GM12872 (cell line): Measurements from ENCODE around the gene TNIP1.

Experiments used
- TF ChIP-seq, protein P1 (sequence below): IDR thresholded peaks from 3 replicates; pipeline ENCODE4 v1.5.1; 2011; ENCODE audit warnings: low read depth, mild to moderate bottlenecking, low read length, moderate library complexity; ENCODE audit not compliant: insufficient read depth

Gene TNIP1

DNA sequence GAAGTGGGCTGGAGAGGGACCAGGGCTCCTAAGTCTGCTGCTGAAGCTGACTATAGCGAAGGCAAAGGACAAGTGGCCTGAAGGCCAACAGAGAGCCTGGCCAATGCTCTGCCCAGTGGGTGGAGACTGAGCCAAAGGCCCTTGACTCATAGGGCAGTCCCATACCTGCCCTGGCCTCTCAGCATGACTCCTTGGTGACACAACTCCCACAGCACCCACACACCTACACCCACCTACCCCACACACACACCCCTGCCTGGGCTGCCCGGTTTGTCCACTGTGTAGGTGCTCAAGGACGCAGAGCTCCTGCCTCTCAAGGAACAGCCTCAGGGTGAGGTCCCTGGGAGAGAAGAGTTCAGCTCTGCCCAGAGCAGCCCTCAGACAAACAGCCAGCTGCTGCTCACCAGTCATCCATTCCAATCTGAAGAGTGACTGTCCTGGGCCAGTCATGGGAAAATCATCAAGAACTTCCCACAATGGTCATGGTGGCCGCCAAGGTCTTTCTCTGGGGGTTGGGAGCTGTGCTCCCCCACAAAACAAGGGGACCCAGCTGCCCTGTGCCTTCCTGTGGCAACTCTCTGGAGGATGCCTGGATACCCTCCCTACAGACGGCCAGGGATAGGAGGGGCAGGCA is 5.0 kb downstream of the TNIP1 start:
- TF ChIP-seq, protein P1, sequence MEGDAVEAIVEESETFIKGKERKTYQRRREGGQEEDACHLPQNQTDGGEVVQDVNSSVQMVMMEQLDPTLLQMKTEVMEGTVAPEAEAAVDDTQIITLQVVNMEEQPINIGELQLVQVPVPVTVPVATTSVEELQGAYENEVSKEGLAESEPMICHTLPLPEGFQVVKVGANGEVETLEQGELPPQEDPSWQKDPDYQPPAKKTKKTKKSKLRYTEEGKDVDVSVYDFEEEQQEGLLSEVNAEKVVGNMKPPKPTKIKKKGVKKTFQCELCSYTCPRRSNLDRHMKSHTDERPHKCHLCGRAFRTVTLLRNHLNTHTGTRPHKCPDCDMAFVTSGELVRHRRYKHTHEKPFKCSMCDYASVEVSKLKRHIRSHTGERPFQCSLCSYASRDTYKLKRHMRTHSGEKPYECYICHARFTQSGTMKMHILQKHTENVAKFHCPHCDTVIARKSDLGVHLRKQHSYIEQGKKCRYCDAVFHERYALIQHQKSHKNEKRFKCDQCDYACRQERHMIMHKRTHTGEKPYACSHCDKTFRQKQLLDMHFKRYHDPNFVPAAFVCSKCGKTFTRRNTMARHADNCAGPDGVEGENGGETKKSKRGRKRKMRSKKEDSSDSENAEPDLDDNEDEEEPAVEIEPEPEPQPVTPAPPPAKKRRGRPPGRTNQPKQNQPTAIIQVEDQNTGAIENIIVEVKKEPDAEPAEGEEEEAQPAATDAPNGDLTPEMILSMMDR, result no peak

DNA sequence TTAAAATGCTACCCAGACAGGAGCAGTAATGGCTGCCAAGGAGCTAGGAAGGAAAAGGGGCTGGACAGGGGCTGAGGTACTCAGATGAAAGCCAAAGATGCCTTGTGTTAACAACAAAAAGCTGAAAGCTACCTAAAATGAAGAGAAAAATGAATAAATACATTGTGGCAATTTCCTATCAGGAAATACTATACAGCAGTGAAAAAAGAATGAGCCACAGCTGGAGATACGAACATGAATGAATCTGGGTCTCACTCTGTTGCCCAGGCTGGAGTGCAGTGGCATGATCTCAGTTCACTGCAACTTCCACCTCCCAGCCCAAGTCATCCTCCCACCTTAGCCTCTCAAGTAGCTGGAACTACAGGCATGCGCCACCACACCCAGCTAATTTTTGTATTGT is 6.3 kb downstream of the TNIP1 start:
- TF ChIP-seq, protein P1, result no peak

DNA sequence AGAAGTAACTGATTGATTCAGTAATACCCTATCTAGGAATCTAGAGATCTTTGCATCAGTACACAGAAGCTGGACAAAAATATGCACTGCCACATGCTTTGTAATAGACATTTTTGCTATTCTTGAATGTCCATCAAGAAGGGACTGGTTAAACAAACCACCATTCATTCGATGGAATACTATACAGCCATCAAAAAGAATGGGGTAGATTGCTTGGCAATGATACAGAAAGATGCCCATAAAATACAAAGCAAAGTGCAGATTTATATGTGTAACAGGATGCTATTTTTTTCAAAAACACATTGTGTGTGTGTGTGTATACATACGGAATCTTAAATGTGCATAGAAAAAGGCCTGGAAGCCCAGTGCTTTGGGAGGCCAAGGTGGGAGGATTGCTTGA is 7.6 kb downstream of the TNIP1 start:
- TF ChIP-seq, protein P1, result no peak

DNA sequence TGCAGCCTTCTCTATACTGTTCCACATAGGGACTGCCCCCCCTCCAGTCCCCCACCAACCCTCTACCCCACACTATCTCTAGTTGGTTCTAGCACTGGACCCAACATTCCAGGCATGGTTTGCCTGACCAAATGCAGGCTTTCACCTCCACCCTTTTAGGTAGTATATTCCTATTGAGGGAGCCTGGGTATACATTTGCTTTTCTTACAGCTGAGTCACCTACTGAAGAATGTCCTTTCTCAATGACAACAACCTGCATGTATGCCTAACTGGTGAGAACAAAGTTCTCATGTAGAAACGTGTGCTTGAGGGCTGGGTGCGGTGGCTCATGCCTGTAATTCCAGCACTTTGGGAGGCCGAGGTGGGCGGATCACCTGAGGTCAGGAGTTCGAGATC is 8.2 kb downstream of the TNIP1 start:
- TF ChIP-seq, protein P1, result no peak

DNA sequence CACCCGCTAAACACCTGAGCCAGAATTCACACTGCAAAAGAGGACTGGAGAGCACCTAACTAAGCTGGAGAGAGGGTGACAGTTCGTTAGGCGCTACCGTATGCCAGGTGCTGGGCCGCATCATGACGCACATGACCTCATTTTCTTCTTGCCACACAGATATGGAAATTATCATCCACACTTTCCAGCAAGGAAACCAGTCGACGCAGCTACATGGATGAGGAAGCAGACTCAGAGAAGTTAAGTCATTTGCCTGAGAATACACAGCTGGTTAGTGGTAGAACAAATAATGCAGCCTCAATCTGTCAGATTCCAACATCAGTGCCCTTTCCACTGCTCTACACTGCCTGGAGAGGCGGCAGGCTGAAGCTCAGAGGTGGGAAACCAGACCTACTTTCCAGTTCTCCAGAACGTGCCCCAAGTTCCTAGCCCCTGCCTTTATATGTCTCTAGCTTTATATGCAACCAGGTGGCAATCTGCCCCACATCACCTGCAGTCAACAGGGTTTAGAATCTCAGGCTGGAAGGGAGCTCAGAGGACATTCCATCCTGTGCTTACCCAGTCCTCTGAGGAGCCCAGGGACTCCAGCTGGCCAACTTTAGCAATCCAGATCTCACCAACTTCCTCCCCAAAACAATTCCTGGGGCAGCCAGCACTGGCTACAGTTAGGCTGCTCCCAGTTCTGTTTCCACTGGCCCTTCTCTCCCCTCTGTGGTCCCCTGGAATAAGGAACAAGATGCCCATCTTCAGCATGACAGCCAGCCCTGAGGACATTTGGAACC is 8.8 kb downstream of the TNIP1 start:
- TF ChIP-seq, protein P1, result no peak

DNA sequence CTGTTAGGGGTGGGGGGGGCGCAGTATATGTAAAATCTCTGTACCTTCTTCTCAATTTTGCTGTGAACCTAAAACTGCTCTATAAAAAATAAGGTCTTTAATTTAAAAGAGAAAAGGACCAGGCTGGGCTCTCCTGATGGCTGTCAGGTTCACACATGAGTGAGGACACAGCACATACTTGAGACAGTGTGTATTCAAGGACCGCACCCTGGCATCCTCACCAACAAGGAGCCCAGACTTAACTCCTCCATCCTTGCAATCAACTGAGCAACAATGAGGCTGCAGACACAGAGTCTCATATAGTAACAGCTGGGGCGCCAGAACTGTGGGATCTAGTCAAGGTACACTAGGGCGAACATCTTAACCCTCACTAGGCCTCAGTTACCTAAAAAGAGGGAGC is 9.8 kb downstream of the TNIP1 start:
- TF ChIP-seq, protein P1, result no peak

DNA sequence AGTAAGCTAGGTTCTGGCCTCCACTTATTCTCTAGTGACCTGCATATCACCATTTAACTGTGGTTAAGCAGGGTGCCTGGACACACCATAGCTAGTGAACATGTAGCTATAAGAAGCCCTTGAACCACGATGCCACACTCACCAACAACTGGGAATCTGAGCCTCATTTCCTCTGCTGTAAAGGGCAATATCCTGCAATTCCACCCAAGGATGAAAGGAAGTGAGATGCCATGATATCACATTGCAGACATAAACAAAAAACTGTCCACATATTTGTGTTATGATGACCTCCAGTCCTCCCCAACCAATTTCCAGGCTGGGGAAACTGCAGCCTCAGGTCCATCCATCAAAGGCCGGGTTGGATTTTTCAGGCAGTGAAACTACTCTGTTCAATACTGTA is 10.4 kb downstream of the TNIP1 start:
- TF ChIP-seq, protein P1, result no peak
